Stimulated activated CD4-positive, alpha-beta T cell treated with anti-CD3 and anti-CD28 coated beads, Interleukin-15, amount 100 ng/mL, for 1 hour (primary cell): Measurements from ENCODE around the gene CMC2.

ENCODE experiments used
- DNase-seq, 2 donors: peaks; one replicate each; pipeline ENCODE4 v3.0.0-alpha.2; 2020; ENCODE audit warnings: low read depth in 1 of 2, low spot score in 1 of 2

The CMC2 gene

GRCh38 chr16:80976946-80977345 is 29.7 kb downstream of the CMC2 start:
- no peak for DNase-seq

- no peak for DNase-seq
Measured at GRCh38 chr16:80974649-80975376, 31.9 kb downstream of the CMC2 start.

GRCh38 chr16:80973991-80974390 is 32.7 kb downstream of the CMC2 start:
- no peak for DNase-seq

- DNase-seq, result no peak
Measured at GRCh38 chr16:80972611-80973010, 34.1 kb downstream of the CMC2 start.

GRCh38 chr16:80971819-80972218 is 34.9 kb downstream of the CMC2 start:
- DNase-seq, result no peak

GRCh38 chr16:80969114-80969484 is 37.6 kb downstream of the CMC2 start:
- DNase-seq, result no peak

- no peak for DNase-seq
Measured at GRCh38 chr16:80968386-80969113, 38.1 kb downstream of the CMC2 start.

GRCh38 chr16:80966617-80967016 is 40.1 kb downstream of the CMC2 start:
- DNase-seq, result no peak

- DNase-seq, result no peak
Measured at GRCh38 chr16:80964351-80964750, 42.3 kb downstream of the CMC2 start.

GRCh38 chr16:80962879-80963278 is 43.8 kb downstream of the CMC2 start:
- no peak for DNase-seq

GRCh38 chr16:80958284-80958683 is 48.4 kb downstream of the CMC2 start:
- DNase-seq, result no peak

- DNase-seq, result no peak
Measured at GRCh38 chr16:80954985-80955384, 51.7 kb downstream of the CMC2 start.

GRCh38 chr16:80948886-80949493 is 57.7 kb downstream of the CMC2 start:
- peak in 1 of 2 donors; percentile 8 for DNase-seq

- DNase-seq, result no peak
Measured at GRCh38 chr16:80947708-80948625, 58.7 kb downstream of the CMC2 start.

GRCh38 chr16:80947239-80947638 is 59.4 kb downstream of the CMC2 start:
- no peak for DNase-seq

GRCh38 chr16:80946481-80946880 is 60.2 kb downstream of the CMC2 start:
- no peak for DNase-seq

- DNase-seq, result no peak
Measured at GRCh38 chr16:80940069-80940856, 66.4 kb downstream of the CMC2 start.

- DNase-seq, result no peak
Measured at GRCh38 chr16:80938879-80939260, 67.8 kb downstream of the CMC2 start.

GRCh38 chr16:80938004-80938878 is 68.4 kb downstream of the CMC2 start:
- no peak for DNase-seq

- no peak for DNase-seq
Measured at GRCh38 chr16:80936410-80936809, 70.3 kb downstream of the CMC2 start.
